Activated T-cell treated with anti-CD3 and anti-CD28 coated beads, Interleukin-2, amount 50 U/mL, for 72 hours (primary cell): ENCODE results near the gene CDON. TPM values are rescaled to one million over a fixed set of nuclear protein-coding genes. Genes with fewer than 3 reads are reported as not detected.

Experiments
- ATAC-seq, 2 donors: fragments of 150-1000 bp; cut with Tn5 transposase; replicated peaks in 1 of 2; 2 replicates each; pipeline ENCODE4 v1.10.0; 2021; ENCODE audit warnings: moderate library complexity in 2 of 2, mild to moderate bottlenecking in 1 of 2
- DNase-seq, 2 donors: peaks; one replicate each; pipeline ENCODE4 v3.0.0; 2021 to 2022; ENCODE audit warnings: mixed read lengths in 1 of 2
- H3K27ac Mint-ChIP-seq: one replicate; pipeline ENCODE4 v1.8.0; 2022; ENCODE audit warnings: mild to moderate bottlenecking, moderate library complexity, mixed read lengths
- H3K27me3 Mint-ChIP-seq: one replicate; pipeline ENCODE4 v1.8.0; 2022; ENCODE audit warnings: low read depth, mixed read lengths
- H3K36me3 Mint-ChIP-seq, 2 donors: one replicate each; pipeline ENCODE4 v1.8.0; 2022; ENCODE audit warnings: mixed read lengths in 2 of 2, mild to moderate bottlenecking in 1 of 2; ENCODE audit not compliant: insufficient read depth in 2 of 2
- H3K4me1 Mint-ChIP-seq: one replicate; pipeline ENCODE4 v1.8.0; 2022; ENCODE audit warnings: low read depth, mixed read lengths
- H3K4me3 Mint-ChIP-seq, 2 donors: one replicate each; pipeline ENCODE4 v1.8.0; 2022; ENCODE audit warnings: mild to moderate bottlenecking in 2 of 2, mixed read lengths in 2 of 2, moderate library complexity in 2 of 2
- H3K9me3 Mint-ChIP-seq, 2 donors: one replicate each; pipeline ENCODE4 v1.8.0; 2022; ENCODE audit warnings: mixed read lengths in 2 of 2
- total RNA-seq, 2 donors: library from RNA; stranded (reverse); gene quantifications; one replicate each; pipeline ENCODE4 v1.2.3, GENCODE V29; 2022

Gene CDON
- total RNA-seq, 2 donors from 2014 or later = 1.3 to 1.9 TPM

DNA sequence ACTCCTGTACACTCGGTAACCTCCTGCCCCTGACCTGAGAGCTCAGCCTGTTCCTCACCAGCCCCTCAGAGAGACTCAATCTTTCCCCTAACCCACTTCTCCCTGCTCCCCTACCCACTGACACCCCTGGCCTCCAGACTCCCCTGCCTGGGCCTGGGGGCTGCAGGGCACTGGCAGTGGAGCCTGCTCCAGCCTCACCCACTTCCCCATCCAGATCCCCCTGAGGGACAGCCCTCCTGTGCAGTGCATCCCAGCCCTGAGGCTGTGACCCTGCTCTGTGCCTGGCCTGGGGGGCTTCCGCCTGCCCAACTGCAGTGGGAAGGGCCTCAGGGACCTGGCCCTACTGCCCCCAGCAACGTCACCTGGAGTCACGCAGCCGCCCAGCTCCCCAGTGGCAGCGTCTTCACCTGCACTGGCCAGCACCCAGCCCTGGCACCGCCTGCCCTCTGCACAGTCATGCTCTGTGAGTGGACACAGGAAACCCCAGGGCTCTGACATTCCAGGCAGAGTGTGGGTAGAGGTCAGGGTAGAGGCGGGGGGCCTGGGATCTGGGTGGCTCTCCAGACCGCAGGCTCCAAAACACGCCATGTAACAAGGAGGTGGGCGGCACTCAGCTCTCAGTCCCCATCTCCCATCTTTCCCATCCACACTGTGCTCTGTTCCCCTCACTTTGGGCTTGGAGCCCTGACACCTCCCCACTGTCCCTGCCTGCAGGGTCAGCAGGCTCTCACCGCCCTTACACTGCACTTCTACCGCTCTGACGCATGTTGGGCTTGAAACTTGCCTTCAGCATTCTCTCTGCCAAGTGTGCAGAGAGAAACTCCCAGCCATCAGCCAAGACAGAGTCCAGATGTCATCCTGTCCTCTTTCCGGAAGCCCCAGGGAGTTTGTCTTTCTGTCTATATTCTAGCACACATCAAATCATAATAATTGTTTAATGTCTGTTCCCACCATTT is 111.7 kb downstream of the CDON start:
- no peaks in the 10 kb centered on the region for H3K27me3 Mint-ChIP-seq
- H3K4me1 Mint-ChIP-seq = no peaks in the 10 kb centered on the region
- H3K4me3 Mint-ChIP-seq = no peak overlapping the region
- ATAC-seq (no peak), DNase-seq (no peak)
- H3K27ac Mint-ChIP-seq = no peak overlapping the region
- H3K36me3 Mint-ChIP-seq = no peaks in the 10 kb centered on the region
- no peaks in the 10 kb centered on the region for H3K9me3 Mint-ChIP-seq

DNA sequence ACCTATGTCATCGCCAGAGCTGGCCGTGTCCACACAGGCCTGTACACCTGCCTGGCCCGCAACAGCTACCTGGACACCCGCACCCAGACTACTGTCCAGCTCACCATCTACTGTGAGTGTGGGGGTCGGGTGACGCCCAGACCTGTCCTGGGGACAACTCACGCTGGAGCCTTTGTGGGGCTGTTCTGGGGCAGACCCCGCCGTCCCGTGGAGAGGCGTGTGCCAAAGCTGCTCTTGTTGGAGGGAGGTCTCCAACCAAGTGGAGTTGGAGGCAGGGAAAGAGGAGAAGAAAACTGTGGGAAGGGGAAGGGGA is 112.5 kb downstream of the CDON start:
- no peak for DNase-seq
- Mint-ChIP-seq H3K4me1 (no peaks in the 10 kb centered on the region), H3K9me3 (no peaks in the 10 kb centered on the region), H3K4me3 (no peak overlapping the region), H3K27me3 (no peaks in the 10 kb centered on the region), H3K27ac (no peak overlapping the region), H3K36me3 (no peaks in the 10 kb centered on the region)
- ATAC-seq = no peak

GRCh38 chr11:125949271-125950177 is 113.1 kb downstream of the CDON start:
- Mint-ChIP-seq H3K4me1 (no peaks in the 10 kb centered on the region), H3K27me3 (no peaks in the 10 kb centered on the region), H3K4me3 (no peak overlapping the region), H3K27ac (no peak overlapping the region), H3K9me3 (no peaks in the 10 kb centered on the region), H3K36me3 (no peaks in the 10 kb centered on the region)
- no peak for DNase-seq
- no peak for ATAC-seq

- Mint-ChIP-seq H3K4me3 (no peak overlapping the region), H3K27me3 (no peaks in the 10 kb centered on the region), H3K36me3 (no peaks in the 10 kb centered on the region), H3K27ac (no peak overlapping the region), H3K4me1 (no peaks in the 10 kb centered on the region), H3K9me3 (no peaks in the 10 kb centered on the region)
- DNase-seq (no peak), ATAC-seq (no peak)
Observed at GRCh38 chr11:125948278-125949051, 114.2 kb downstream of the CDON start.

GRCh38 chr11:125947419-125948277 is 115.0 kb downstream of the CDON start:
- ATAC-seq (no peak), DNase-seq (no peak)
- Mint-ChIP-seq H3K9me3 (no peaks in the 10 kb centered on the region), H3K4me3 (no peak overlapping the region), H3K27ac (no peak overlapping the region), H3K4me1 (peaks cover 1% of the 10 kb centered on the region), H3K36me3 (no peaks in the 10 kb centered on the region), H3K27me3 (no peaks in the 10 kb centered on the region)

GRCh38 chr11:125946712-125947418 is 115.8 kb downstream of the CDON start:
- Mint-ChIP-seq H3K4me1 (peaks cover 7% of the 10 kb centered on the region), H3K27me3 (no peaks in the 10 kb centered on the region), H3K9me3 (no peaks in the 10 kb centered on the region), H3K4me3 (no peak overlapping the region), H3K27ac (no peak overlapping the region), H3K36me3 (no peaks in the 10 kb centered on the region)
- DNase-seq (no peak), ATAC-seq (no peak)

GRCh38 chr11:125945797-125946520 is 116.7 kb downstream of the CDON start, which contains the start of gene VSIG10L2:
VSIG10L2 (plus strand) TSS chr11:125946044; CDS start chr11:125946056, 12 bp downstream.
- H3K4me3 Mint-ChIP-seq = no peak within 1 kb of the TSS
- no peaks in the 10 kb centered on the region for H3K9me3 Mint-ChIP-seq
- peaks cover 7% of the 10 kb centered on the region for H3K4me1 Mint-ChIP-seq
- no peaks in the 10 kb centered on the region for H3K36me3 Mint-ChIP-seq
- H3K27ac Mint-ChIP-seq = no peak within 1 kb of the TSS
- ATAC-seq = no peak
- no peak for DNase-seq
- no peaks in the 10 kb centered on the region for H3K27me3 Mint-ChIP-seq

DNA sequence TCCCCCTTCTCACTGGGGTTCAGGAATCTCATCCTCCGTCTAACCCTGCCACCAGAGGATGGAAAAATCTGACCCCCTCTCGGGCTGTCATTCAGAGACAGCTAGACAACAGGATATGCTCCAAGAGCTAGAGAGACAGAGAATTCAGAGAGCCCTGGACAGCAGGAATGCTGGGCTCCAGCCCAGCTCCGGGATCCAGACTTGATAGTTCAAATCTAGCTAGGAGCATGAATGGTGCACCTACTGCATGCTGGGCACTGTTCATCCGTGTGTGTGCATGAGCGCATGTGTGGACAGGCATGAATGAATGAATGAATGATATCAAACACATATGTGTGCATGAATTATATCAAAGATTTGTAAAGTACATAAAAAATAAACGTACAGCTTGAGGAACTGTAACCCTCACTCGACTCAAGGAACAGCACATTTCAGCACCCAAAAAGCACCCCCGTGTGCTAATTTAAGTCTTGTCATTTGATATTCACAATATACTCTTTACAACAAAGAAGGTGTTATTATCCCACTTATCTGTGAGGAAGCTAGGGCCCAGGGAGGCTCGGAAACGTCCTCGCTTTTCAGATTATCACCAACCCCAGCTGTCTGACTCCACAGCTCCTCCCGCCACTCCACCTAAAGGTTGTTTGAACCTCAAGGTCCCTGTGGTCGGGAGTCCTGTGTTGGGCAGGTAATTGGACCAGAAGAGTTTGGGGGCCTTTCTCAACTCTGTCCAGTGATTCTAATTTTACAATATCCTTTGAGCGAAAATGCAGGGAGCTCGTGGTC is 117.5 kb downstream of the CDON start:
- Mint-ChIP-seq H3K9me3 (no peaks in the 10 kb centered on the region), H3K4me1 (peaks cover 7% of the 10 kb centered on the region), H3K4me3 (no peak overlapping the region), H3K36me3 (no peaks in the 10 kb centered on the region), H3K27ac (no peak overlapping the region), H3K27me3 (no peaks in the 10 kb centered on the region)
- DNase-seq = no peak
- no peak for ATAC-seq

- H3K27ac Mint-ChIP-seq = no peak overlapping the region
- H3K36me3 Mint-ChIP-seq = no peaks in the 10 kb centered on the region
- H3K27me3 Mint-ChIP-seq = no peaks in the 10 kb centered on the region
- H3K4me1 Mint-ChIP-seq = peaks cover 7% of the 10 kb centered on the region
- no peaks in the 10 kb centered on the region for H3K9me3 Mint-ChIP-seq
- no peak overlapping the region for H3K4me3 Mint-ChIP-seq
- DNase-seq (no peak), ATAC-seq (no peak)
Observed at GRCh38 chr11:125944350-125945010, 118.2 kb downstream of the CDON start.

GRCh38 chr11:125943661-125944349 is 118.9 kb downstream of the CDON start:
- no peaks in the 10 kb centered on the region for H3K36me3 Mint-ChIP-seq
- DNase-seq (no peak), ATAC-seq (no peak)
- H3K9me3 Mint-ChIP-seq = no peaks in the 10 kb centered on the region
- no peak overlapping the region for H3K4me3 Mint-ChIP-seq
- no peak overlapping the region for H3K27ac Mint-ChIP-seq
- peaks cover 7% of the 10 kb centered on the region for H3K4me1 Mint-ChIP-seq
- no peaks in the 10 kb centered on the region for H3K27me3 Mint-ChIP-seq
